PFSK-1 (cell line): ENCODE data around the gene DDO.

ENCODE experiments used
- FOXP2 ChIP-seq: optimal IDR thresholded peaks from 2 replicates; pipeline ENCODE3; 2011; ENCODE audit warnings: borderline replicate concordance, control low read depth, inconsistent platforms; ENCODE audit not compliant: insufficient read depth; ENCODE audit errors: extremely low read length, extremely low read depth
- POLR2AphosphoS5 ChIP-seq: IDR thresholded peaks from 2 replicates; pipeline ENCODE4 v1.6.1; 2012; ENCODE audit warnings: low read depth, mild to moderate bottlenecking, control low read depth, low read length, moderate library complexity
- SIN3A ChIP-seq: IDR thresholded peaks from 2 replicates; pipeline ENCODE4 v1.6.1; 2012; ENCODE audit warnings: mild to moderate bottlenecking, low read length, moderate library complexity, borderline replicate concordance; ENCODE audit not compliant: insufficient read depth
- TAF1 ChIP-seq: IDR thresholded peaks from 2 replicates; pipeline ENCODE4 v1.6.1; 2012; ENCODE audit warnings: low read length, control low read depth, borderline replicate concordance; ENCODE audit not compliant: insufficient read depth
- TF ChIP-seq, protein P1 (sequence below), 2 experiments: IDR thresholded peaks; 2 replicates each; pipeline versions ENCODE4 v1.6.1 to v1.8.0; 2011 to 2012; ENCODE audit warnings: low read depth in 2 of 2, low read length in 2 of 2, control low read depth in 1 of 2, inconsistent platforms in 1 of 2, mild to moderate bottlenecking in 1 of 2, moderate library complexity in 1 of 2; ENCODE audit not compliant: insufficient read depth in 1 of 2

DDO gene

DNA sequence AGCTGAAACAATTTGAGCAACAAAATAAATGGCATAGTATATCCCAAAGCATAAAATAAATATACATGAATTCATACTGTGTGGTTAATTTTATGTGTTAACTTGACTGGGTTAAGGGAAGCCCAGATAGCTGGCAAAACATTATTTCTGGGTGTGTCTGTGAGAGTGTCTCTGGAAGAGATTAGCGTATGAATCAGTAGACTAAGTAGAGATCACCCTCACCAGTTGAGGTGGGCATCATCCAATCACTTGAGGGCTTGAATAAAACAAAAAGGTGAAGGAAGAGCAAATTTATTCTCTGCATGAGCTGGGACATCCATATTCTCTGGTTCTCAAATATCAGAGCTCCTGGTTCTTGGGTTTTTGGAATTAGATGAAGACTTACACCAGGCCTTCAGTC, 43.1 kb upstream of the DDO start:
- TF ChIP-seq, protein P1, sequence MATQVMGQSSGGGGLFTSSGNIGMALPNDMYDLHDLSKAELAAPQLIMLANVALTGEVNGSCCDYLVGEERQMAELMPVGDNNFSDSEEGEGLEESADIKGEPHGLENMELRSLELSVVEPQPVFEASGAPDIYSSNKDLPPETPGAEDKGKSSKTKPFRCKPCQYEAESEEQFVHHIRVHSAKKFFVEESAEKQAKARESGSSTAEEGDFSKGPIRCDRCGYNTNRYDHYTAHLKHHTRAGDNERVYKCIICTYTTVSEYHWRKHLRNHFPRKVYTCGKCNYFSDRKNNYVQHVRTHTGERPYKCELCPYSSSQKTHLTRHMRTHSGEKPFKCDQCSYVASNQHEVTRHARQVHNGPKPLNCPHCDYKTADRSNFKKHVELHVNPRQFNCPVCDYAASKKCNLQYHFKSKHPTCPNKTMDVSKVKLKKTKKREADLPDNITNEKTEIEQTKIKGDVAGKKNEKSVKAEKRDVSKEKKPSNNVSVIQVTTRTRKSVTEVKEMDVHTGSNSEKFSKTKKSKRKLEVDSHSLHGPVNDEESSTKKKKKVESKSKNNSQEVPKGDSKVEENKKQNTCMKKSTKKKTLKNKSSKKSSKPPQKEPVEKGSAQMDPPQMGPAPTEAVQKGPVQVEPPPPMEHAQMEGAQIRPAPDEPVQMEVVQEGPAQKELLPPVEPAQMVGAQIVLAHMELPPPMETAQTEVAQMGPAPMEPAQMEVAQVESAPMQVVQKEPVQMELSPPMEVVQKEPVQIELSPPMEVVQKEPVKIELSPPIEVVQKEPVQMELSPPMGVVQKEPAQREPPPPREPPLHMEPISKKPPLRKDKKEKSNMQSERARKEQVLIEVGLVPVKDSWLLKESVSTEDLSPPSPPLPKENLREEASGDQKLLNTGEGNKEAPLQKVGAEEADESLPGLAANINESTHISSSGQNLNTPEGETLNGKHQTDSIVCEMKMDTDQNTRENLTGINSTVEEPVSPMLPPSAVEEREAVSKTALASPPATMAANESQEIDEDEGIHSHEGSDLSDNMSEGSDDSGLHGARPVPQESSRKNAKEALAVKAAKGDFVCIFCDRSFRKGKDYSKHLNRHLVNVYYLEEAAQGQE (IDR thresholded peaks at IDR 0.05; ENCODE audit: insufficient read depth in 1 of 2, low read depth in 2 of 2, low read length in 2 of 2) = no peak
- TF ChIP-seq POLR2AphosphoS5 = no peak
- no peak for TF ChIP-seq TAF1
- no peak for TF ChIP-seq SIN3A
- no peak for TF ChIP-seq FOXP2

- TF ChIP-seq POLR2AphosphoS5 = no peak
- TF ChIP-seq, protein P1 (IDR thresholded peaks at IDR 0.05; ENCODE audit: insufficient read depth in 1 of 2, low read depth in 2 of 2, low read length in 2 of 2) = no peak
Measured at GRCh38 chr6:110456694-110457093, 41.3 kb upstream of the DDO start.

DNA sequence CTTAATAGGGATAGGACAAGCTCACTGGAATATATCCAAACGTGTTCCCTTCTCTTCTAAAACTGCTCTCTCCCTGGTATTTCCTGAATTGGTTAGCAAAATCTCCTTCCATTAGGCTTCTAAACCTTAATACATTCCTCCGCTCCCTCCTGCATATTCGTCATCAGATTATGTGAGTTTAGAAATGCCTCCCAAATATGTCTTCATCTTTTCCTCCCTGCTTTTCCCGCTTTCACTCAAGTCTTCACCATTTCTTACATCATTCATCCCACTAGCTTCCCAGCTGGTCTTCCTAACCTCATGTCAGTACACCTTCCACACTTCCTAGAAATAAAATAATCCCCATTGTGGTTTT, 34.1 kb upstream of the DDO start:
- TF ChIP-seq, protein P1 (IDR thresholded peaks at IDR 0.05; ENCODE audit: insufficient read depth in 1 of 2, low read depth in 2 of 2, low read length in 2 of 2) = no peak
- TF ChIP-seq SIN3A = no peak
- TF ChIP-seq POLR2AphosphoS5 = no peak
- TF ChIP-seq FOXP2 = no peak
- no peak for TF ChIP-seq TAF1

DNA sequence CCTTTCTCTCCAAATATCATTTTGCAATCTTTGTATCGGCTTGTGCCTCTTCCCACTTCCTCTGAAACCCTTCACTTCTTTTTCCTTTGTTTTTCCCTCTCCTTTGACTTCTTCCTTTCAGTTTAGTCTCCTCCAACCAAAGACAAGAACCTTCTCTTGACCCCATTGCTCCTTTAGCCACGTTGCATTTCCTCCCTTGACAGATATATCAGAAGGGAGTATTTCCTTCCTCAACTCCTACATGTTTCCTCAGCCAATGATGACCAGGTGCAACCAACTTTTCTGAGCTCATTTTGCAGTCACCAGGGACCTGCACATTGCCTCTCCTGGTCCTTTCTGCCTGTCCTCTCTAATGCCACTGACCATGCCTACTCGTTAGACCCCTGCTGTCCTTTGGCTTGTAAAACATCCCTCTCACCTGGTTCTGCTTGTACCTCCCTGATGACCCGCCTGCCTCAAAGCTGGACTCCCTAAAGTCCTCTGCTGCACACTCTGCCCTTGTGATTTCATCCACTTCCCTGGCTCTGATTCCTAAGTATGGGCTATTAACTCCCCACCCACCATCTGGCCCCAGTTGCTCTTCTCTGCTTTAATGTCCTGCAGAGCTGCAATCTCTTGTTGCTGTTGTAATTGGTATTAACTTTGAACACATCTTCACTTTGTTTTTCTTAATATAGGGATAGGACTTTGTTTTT, 33.6 kb upstream of the DDO start:
- no peak for TF ChIP-seq TAF1
- TF ChIP-seq POLR2AphosphoS5 = no peak
- no peak for TF ChIP-seq FOXP2

DNA sequence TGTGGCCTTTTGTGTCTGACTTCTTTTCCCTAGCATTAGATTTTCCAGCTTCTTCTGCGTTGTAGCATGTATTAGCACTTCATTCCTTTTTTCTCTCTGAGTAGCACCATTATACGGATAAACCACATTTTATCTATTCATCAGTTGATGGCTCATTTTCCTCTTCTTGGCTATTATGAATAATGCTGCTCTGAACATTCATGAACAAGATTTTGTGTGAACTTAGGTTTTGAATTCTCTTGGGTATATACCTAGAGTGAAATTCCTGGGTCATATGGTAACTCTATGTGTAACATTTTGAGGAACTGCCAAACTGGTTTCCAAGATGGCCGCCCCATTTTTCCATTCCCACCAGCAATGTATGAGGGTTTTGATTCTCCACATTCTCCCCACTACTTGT, 32.4 kb upstream of the DDO start:
- no peak for TF ChIP-seq FOXP2
- no peak for TF ChIP-seq POLR2AphosphoS5

- no peak for TF ChIP-seq TAF1
- TF ChIP-seq POLR2AphosphoS5 = no peak
- TF ChIP-seq FOXP2 = no peak
- TF ChIP-seq SIN3A = no peak
Measured at GRCh38 chr6:110446405-110446804, 31.0 kb upstream of the DDO start.

GRCh38 chr6:110440026-110440425, 24.7 kb upstream of the DDO start:
- TF ChIP-seq TAF1 = no peak
- TF ChIP-seq, protein P1 (IDR thresholded peaks at IDR 0.05; ENCODE audit: insufficient read depth in 1 of 2, low read depth in 2 of 2, low read length in 2 of 2) = no peak
- no peak for TF ChIP-seq SIN3A
- TF ChIP-seq POLR2AphosphoS5 = no peak
- no peak for TF ChIP-seq FOXP2
